ENCODE measurements around the gene BCL2L15.
A peak's percentile ranks its signal among the peaks of the same experiment; 100 is the strongest.

BCL2L15 gene

DNA sequence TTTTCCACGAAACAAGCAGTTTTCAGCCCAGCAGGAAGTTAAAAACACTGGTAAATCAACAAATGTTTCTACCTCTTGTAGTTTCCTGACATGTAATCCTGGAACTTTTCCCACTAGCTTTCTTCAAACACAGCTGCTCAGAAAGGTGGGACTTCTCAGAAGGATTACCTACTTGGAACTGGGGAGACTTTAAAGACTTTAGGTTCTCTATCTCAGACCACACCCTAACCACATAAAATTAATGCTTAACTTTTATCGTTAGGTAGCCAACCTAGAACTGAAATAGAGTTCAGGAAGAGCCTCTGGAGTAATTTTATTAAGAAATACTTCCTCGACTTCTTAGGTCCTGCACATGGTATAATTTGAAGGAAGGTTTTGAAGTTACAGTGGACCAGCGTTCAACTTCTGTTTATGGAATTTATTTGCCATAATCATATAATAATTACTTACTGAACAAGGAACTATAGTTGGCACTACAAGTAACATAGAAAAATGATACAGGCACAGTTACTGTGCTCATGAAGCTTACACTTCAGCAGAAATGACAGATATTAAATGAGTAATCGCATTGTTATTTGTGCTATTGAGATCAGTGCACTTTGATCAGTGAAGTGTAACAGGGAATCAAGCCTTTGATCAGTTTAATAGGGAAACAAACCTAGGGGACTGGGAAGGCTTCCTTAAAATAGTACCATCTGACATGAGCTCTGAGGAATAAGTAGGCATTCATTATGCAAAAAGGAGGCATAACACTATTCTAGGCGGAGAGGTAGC is at the start of gene BCL2L15:
BCL2L15 (minus strand) TSS at position 180 of the 774 bp plus-strand sequence. CDS start 206 bp downstream, outside the sequence.
- no peak for DNase-seq

DNA sequence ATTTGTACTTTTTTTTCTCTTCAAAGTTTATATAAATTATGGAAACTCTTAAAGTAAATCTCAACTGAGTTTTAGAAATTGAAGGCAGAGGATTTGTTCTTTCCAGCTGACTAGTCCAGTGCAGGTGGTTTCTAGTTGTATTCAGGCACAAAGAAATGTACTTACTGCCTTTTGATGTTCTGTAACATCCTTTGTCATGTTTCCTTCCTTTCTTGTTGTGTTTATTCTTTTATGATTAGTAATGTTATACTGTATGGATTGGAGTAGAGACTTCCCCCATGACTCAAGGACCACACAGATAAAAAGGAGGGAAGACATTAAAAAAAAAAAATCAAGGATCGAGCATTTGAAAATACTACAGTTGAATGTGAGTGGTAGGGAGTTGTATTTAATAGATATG is 49.8 kb upstream of the BCL2L15 start:
- DNase-seq = peak in 1 of 6 experiments; percentile 8

DNA sequence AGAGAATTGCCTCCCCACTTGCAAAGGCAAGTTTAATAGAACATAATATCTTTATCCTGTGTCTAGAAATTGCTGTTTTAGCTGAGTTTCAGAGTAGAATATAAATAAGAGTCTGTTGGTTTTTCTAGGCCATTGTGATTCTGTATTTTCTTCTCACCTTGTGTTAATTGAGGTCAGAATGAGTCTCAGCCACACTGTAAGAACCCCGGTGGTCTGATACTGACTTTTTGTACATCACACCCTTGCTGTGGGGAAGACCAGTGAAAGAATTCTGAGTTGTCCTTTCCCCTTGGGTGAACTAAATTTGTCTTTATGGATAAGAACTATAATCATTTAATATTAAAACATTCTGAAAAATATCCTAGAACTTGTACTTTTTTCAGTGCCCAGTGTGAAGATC is 48.6 kb upstream of the BCL2L15 start:
- DNase-seq = no peak

DNA sequence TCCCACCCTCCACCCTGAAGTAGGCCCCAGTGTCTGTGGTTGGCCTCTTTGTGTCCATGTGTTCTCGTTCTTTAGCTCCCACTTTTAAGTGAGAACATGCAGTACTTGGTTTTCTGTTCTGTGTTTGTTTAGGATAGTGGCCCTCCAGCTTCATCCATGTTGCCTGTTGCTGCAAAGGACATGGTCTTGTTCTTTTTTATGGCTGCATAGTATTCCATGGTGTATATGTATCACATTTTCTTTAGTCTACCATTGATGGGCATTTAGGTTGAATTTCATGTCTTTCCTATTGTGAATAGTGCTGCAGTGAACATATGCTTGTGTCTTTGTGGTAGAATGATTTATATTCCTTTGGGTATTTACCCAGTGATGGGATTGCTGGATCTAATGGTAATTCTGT is 47.8 kb upstream of the BCL2L15 start:
- DNase-seq = no peak

DNA sequence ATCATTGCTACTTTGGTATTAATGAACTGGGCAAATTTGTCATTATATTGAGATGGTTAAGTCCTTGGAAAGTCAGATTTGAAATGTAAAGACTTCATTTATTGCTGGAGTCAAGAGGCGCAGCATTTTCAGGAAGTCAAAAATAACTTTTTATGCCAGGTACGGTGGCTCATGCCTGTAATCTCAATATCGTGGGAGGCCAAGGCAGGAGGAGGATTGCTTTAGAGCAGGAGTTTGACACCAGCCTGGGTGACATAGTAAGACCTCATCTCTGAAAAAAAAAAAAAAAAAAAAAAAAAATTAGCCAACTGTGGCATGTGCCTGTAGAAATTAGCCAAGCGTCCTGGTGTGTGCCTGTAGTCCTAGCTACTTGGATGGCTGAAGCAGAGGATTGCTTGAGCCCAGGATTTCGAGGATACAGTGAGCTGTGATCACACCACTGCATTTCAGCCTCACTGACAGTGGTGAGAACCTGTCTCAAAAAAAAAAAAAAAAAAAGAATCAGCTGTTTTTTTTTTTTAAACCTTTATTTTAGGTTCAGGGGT is 47.2 kb upstream of the BCL2L15 start:
- DNase-seq = no peak

DNA sequence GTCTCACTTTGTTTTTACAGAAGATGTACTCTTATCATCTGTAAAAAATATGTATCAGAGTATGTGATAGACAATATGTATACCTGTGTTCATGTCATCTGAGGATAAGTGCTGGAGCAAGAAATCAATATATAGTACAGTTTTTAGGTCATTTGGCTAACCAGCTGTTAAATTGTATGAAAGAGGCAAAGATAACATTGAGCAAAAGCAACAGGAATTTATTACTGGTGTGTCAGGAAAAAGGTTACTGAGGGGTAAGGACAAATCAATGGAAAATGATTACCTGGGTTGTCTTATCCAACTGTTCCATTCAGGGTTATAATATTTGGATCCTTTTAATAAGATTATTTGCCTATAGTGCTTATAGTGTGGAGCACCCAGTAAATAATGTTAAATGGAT is 46.6 kb upstream of the BCL2L15 start:
- no peak for DNase-seq

DNA sequence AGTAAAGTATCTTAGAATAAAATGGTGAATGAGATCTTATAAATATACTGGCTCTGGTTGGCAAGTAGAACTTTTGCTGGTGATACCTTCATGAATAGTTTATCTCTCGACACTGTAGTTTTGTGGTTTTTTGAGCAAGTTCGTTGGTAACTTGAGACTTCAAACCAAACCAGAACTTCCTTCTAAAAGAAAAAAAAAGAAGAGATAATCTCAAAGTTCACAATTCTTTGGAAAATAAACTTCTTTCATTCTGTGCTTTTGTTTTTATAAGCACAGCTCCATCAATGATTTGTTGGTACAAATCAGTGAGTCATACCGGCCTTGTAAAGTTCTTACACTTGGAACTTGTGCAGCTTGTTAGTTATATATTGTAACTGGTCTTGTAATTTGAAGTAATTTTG is 44.1 kb upstream of the BCL2L15 start:
- peak in 3 of 6 experiments; percentile 71 to 75 (median 74) for DNase-seq

DNA sequence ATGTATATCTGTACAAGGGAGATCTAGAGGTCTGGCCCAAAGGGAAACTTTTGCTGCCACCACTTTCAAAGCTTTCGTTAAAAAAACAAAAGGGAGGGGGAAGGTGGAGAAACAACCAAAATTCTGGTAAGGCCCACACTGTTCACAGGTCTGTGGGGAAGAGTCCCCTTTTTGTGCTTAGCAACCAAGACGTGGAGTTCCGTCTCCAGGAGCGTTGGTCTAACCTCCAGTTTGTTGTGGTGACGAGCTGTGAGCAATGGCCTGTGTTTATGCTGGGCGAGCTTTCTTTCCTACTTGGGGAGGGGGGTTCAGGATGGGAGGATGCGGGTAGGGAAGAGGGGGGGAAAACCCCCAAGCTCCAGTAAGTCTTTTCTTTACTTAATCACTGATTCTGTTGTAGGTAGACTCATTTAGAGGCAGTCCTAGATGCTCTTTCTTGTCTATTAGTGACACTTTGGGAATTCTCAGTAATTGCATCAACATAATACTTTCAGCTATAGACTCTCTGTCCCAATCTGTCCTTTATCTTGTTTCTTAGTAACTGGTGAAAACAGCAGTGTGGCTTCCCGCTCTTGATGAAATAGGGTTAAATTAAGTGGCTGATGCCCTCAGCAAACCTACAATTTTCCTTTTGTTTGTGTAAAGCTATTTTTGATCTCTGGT is 43.2 kb upstream of the BCL2L15 start:
- peak; percentile 69 to 82 (median 79) for DNase-seq

DNA sequence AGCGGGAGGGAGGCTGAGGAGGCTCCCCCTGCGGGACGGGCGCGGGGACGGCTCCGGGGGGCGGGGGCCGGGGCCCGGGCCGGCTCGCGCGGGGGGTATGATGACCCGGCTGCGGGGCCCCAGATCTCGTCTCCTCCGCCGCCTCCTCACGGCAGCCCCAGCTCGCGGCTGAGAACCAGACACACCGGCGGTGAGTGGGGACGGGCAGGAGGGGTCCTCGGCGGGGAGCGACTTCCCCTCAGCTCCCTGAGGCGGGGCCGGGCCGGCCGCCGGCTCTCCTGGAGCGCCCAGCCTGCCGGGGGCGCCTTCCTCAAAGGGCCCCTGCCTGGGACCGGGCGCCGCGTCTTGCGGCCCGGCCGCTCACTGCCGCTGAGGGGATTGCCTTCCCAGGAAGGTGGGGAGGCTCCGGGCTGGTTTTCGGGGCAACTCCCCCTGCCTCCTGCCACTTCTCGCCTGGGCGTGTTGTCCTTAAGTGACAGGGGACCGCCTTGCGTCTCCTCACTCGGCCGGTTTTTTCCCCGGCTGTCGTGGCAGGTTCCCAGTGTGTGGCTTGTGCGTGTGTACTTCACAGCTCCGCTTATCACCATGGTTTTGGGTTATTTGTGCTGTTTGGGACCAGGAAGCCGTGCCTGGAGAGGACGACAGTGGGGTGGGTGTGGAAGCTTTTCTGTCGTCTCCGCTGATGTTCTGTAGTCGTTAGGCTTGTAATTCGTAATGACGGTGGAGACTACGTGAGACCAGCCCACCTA is 42.5 kb upstream of the BCL2L15 start:
- DNase-seq = peak; percentile 74 to 86 (median 80)

DNA sequence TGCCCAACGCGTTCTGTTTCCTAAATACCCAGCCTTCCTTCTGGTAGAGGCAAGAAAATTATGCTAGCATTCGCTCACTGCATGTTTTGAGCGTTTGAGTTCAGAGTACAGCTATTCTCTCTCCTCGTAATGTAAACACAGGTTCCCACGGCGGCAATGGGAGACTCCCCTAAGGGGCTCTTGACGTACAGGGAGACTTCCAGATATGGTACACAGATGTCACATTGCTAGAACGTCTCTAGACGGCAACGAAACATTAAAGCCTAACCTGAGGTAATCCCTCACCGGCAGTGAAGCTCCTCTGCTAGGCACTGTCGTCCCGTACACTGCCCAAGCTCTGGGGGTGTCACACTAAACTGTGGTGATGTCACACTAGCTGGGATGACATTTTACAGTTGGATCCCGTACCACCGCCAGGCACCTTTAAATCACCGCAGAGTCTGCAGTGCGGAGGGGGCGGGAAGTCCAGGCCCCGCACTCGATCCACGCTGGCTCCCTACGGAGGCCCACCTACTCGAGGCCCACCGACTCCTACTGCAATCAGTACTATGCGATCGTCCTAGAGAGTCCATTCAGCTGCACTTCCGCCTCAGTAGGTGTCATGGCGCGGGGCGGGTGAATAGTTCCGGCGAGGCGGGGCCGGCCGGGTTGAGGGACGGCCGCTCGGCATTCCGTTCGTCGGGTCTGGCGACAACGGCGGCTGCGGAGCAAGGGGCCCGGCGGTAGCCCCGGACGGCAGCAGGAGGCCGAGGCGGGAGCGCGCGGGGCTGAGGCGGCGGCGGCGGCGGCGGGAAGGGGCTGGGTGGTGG is 41.8 kb upstream of the BCL2L15 start, which contains the start of gene HIPK1:
HIPK1 (plus strand) TSS at position 384 of the 809 bp plus-strand sequence.
- peak; percentile 85 to 98 (median 92) for DNase-seq

DNA sequence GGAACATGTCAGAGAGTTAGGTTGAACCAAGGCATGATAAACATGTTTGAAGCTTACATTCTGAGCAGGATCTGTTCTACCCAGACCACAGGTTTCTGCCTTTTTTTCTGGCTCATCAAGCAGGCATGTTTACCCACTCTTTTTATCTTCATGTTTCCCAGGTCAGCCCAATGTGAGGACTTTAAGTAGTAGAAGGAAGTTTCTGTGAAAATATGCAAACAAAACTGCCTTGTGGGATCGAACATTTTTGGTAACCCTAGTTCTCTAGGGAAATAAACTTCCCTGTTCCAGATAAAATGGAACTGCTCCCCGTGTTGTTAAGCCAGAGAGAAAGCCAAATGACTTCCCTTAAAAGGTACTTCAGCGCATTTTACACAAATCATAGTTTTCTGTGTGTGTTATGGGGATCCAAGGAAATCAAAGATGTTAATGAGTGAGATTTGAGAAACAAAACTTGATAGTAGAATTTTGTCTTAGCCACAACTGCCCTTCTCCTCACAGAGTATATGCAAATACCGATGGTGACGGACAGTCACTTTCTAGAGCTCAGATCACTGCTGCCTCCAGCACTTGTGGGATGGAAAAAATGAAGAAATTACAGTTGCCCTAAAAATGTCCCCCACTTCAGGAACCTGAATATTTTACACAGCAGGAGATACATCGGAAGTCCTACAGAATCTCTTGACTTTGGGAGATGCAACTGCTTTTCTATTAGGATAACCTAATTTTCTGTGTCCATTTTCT is 41.0 kb upstream of the BCL2L15 start:
- DNase-seq = peak in 1 of 6 experiments; percentile 13

DNA sequence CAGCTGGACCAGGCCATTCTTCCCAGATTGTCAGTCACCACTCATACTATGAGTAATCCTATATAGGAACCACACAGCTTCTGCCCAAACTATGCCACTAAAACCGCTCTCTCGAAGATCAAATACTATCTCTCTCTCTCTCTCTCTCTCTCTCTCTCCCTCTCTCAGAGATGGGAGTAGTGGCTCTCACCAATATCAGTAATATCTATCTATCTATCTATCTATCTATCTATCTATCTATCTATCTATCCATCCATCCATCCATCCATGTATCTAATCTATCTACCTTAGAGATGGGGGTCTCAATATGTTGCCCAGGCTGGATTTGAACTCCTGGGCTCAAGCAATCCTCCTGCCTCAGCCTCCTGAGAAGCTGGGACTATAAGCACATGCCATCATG is 37.1 kb upstream of the BCL2L15 start:
- DNase-seq = no peak

DNA sequence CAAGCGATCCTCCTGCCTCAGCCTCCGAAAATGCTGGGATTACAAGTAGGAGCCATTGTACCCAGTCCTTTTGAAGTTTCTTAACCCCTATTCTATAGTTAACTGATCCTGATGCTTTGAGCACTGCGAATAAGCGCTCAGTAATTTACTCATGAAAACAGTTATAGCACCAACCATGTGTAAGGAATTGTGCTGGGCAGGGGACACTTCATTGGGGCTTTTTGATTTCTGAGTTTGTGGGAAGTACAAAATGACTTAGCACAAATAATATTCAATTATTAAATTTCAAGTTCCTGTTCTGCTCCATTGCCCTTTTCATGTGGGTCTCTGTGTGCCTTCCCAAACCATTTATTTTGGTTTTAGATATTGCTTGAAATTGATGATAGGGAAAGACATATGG is 35.6 kb upstream of the BCL2L15 start:
- DNase-seq = no peak

DNA sequence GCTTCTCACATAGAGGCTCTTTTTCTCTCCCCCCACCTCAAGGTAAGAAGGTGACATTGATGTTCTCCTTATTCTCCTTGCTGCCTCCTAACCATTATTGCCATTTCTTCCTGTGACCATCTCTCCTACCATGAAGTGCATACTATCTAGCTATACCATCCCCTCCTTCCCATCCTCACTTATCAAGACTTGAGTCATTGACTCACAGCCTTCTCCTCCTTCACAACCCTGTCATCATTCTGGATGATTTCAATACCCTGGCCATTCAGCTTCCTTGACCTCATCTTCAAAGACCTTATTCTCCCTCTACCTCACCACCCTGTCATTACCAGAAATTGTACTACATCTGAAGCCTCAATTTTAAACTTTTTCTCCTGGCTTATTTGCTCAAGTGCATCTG is 30.9 kb upstream of the BCL2L15 start:
- DNase-seq = no peak

DNA sequence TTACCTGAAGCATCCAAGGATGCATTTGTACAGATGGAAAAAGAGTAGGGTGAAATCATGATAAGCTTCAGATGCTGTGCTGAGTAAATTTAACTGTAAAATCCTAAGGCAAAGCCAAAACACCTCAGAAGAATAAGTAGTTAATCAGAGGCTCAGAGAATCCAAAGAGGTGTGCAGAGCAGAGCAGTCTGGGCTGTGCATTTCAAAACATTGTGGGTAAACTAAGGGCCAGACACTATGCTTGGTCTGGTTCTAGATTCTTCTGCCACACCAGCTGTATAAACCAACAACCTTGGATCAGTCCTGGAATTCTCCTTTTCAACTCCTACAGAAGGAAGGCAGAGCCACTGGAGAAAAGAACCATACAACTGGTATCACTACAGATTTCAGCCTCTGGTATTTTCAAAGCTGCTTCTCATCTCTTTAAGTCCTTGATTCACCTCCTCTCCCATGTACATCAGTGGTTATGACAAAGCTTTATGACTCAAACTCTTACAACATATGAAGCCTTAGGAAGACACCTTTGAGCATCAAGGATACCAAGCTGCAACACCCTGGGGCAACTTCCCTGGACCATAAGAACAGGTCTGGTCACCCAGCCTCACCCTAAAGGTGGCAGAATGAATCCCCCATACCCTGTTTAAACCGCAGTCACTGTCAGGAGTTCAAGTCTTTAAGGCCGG is 30.2 kb upstream of the BCL2L15 start:
- no peak for DNase-seq

DNA sequence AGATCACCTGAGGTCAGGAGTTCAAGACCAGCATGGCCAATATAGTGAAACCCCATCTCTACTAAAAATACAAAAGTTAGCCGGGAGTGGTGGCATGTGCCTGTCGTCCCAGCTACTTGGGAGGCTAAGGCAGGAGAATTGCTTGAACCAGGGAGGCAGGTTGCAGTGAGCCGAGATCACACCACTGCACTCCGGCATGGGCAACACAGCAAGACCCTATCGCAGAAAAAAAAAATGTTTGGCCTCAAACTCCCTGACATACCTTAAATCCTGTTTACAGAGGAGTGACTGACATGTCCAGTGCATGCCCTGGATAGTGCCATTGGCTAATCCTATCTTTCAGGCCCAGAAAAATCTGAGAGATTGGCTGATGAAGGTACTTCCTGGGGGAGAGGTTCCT is 29.6 kb upstream of the BCL2L15 start:
- no peak for DNase-seq

DNA sequence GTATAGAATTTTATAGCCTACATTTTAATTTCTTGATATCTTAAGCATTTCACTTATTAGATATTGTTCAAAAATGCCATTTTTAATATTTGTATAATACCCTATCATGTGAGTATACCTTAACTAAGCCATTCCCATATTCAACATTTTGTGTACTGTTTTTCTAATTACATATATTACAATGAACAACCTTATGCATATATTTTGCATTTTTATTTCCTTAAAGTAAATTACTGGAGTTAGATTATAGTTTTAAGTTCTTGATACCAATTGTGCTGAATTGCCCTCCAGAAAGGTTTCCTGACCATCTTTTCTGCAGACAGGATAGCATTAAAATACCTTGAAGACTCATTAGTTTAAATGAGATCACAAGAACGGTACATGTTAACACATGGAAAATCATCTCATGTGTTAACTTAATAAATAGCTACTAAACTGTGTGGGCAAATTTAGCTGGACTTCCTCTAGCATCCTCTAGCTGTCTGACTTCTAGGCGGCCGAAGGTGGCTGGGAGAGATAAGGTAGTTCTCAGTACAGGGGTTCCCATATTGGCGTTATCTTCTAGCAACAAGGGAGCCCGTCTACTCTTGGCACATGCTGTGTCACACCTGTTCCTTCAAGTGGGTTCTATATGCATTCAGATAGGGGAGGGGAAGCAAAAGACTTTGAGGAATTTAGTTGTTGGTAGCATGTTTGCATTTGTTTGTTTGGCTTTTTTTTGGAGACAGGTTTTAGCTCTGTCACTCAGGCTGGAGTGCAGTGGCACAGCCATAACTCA is 26.7 kb upstream of the BCL2L15 start:
- DNase-seq = no peak

DNA sequence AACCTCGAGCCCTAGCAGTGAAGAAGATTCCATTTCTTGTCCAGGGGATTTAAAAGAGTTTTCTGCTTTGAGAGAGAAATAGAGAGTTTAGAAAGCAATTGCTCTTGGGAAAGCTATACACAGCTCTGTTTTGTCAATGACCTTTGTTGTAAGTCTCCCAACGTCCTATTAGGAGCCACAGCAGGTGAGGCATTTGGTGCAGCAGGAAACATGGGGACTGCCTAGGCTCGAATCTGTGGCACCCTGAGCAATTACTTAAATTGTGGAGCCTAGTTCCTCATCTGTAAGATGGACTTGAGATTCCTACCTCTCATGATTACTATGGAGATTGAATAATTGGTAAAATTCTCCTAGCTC is 25.9 kb upstream of the BCL2L15 start:
- no peak for DNase-seq

DNA sequence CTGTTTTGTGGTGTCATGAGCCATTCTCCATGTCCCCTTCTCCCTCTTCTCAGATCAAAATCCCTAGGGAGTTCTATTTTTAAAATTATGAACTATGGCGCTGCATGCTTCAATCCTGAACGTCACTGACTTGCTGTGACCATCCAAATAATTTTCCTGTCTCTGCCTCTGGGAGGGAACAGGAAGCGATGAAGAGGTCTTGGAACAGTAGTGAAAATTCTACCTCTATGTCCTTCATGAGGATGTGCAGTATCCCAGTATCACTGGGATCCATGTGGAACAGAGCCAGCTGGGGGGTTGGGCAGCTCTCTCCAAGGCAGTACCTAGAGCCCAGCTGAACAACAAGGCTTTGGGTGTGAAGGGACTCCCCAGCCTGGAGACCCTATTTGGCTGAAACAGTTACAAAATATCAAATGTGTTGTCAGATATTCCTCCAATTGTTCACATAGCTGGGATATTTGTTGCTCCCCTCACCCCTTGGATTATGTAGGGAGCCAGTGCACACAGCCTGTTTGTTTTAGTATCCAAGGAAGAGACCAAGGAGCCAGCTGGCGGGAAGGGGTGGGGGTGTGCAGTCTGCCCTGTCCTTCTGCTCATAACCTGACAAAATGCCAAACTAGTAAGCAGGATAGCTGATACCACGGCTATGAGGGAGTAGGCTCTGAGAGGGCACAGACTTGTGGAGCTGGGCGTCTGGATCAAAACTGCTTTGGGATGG is 25.4 kb upstream of the BCL2L15 start:
- no peak for DNase-seq

DNA sequence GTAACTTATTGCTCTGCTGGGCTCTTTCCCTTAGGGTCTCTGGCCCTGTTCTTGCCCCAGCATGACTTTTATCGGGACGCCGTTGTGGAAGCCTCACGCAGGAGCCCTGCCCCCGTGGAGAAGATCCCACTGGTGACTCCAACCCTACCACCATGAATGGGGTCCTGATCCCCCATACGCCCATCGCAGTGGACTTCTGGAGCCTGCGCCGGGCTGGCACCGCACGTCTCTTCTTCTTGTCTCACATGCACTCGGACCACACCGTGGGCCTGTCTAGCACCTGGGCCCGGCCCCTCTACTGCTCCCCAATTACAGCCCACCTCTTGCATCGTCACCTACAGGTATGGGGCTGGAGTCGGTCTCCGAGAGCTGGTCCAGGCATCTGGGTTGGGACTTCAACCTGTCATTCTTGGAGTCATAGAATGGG is 18.1 kb upstream of the BCL2L15 start:
- peak in 2 of 6 experiments; percentile 10 to 29 for DNase-seq
